ENCODE measurements around the gene SNAPC2. TPM values are rescaled to one million over a fixed set of nuclear protein-coding genes. Genes with fewer than 3 reads are reported as not detected.
"Not testable (repeated sequence)": the region's sequence is repeated elsewhere in the genome, so short reads cannot be mapped to it uniquely, and the experiment has no call there.

SNAPC2 gene
- polyA plus RNA-seq, 4 donors: 12.4 to 17.3 (median 16.4) TPM

DNA sequence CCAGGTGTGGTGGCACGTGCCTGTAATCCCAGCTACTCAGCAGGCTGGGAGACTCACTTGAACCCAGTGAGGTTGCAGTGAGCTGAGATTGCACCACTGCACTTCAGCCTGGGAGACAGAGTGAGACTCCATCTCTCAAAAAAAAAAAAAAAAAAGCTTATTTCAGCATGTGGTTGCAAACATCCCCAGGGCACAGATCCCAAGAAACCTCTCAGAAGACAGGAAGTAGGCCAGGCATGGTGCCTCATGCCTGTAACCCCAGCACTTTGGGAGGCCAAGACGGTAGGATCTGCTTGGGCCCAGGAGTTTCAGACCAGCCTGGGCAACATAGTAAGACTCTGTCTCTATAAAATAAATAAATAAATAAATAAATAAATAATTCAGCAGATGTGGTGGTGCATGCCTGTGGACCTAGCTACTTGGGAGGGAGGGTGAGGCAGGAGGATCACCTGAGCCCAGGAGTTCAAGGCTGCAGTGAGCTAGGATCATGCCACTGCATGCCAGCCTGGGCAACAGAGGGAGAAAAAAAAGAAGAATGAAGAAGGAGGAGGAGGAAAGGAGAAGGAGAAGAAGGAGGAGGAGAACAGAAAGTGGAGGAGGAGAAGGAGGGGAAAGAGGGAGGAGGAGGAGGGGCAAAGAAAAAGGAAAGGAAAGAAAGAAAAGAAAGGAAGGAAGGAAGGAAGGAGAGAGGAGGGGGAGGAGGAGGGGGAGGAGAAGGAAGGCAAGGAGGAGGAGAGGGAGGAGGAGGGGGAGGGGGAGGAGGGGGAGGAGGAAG is 36.2 kb upstream of the SNAPC2 start:
- 79 to 90% (median 88%) methylated on average over 2 of the region's 2 CpGs for WGBS, 3 donors
- Histone ChIP-seq H3K4me3 (ENCODE audit: low read depth in 1 of 3, low read length in 3 of 3) (no peak overlapping the region), H3K27me3 (ENCODE audit: control insufficient read depth in 3 of 3, insufficient read depth in 3 of 3, low read length in 3 of 3) (peaks cover 0 to 16% (median 2%) of the 10 kb centered on the region in 3 donors), H3K9me3 (ENCODE audit: control insufficient read depth in 2 of 2, insufficient read depth in 1 of 2, low read depth in 1 of 2, low read length in 1 of 2) (no peaks in the 10 kb centered on the region), H3K36me3 (ENCODE audit: control insufficient read depth in 3 of 3, insufficient read depth in 2 of 3, low read depth in 1 of 3, low read length in 3 of 3) (no peaks in the 10 kb centered on the region), H3K27ac (ENCODE audit: low read depth in 1 of 3, low read length in 2 of 3) (no peak overlapping the region), H3K4me1 (ENCODE audit: control insufficient read depth in 3 of 3, insufficient read depth in 2 of 3, low read depth in 1 of 3, low read length in 2 of 3) (peaks cover 0 to 8% (median 0%) of the 10 kb centered on the region in 3 donors)
- FAIRE-seq: no peak
- DNase-seq: no peak

- Histone ChIP-seq H3K36me3 (ENCODE audit: control insufficient read depth in 3 of 3, insufficient read depth in 2 of 3, low read depth in 1 of 3, low read length in 3 of 3) (no peaks in the 10 kb centered on the region), H3K27me3 (ENCODE audit: control insufficient read depth in 3 of 3, insufficient read depth in 3 of 3, low read length in 3 of 3) (peaks cover 0 to 19% (median 2%) of the 10 kb centered on the region in 3 donors), H3K9me3 (ENCODE audit: control insufficient read depth in 2 of 2, insufficient read depth in 1 of 2, low read depth in 1 of 2, low read length in 1 of 2) (no peaks in the 10 kb centered on the region), H3K4me3 (ENCODE audit: low read depth in 1 of 3, low read length in 3 of 3) (no peak overlapping the region), H3K27ac (ENCODE audit: low read depth in 1 of 3, low read length in 2 of 3) (no peak overlapping the region), H3K4me1 (ENCODE audit: control insufficient read depth in 3 of 3, insufficient read depth in 2 of 3, low read depth in 1 of 3, low read length in 2 of 3) (peaks cover 0 to 8% (median 0%) of the 10 kb centered on the region in 3 donors)
- DNase-seq: no peak
- WGBS, 3 donors: 68 to 83% (median 76%) methylated on average over 8 of the region's 8 CpGs
- FAIRE-seq: no peak
Measured at GRCh38 chr19:7885818-7886217, 34.3 kb upstream of the SNAPC2 start.

GRCh38 chr19:7887408-7888144 is 32.6 kb upstream of the SNAPC2 start:
- Histone ChIP-seq H3K27me3 (ENCODE audit: control insufficient read depth in 3 of 3, insufficient read depth in 3 of 3, low read length in 3 of 3) (peaks cover 0 to 19% (median 2%) of the 10 kb centered on the region in 3 donors), H3K27ac (ENCODE audit: low read depth in 1 of 3, low read length in 2 of 3) (no peak overlapping the region), H3K4me1 (ENCODE audit: control insufficient read depth in 3 of 3, insufficient read depth in 2 of 3, low read depth in 1 of 3, low read length in 2 of 3) (peaks cover 0 to 8% (median 0%) of the 10 kb centered on the region in 3 donors), H3K36me3 (ENCODE audit: control insufficient read depth in 3 of 3, insufficient read depth in 2 of 3, low read depth in 1 of 3, low read length in 3 of 3) (no peaks in the 10 kb centered on the region), H3K9me3 (ENCODE audit: control insufficient read depth in 2 of 2, insufficient read depth in 1 of 2, low read depth in 1 of 2, low read length in 1 of 2) (no peaks in the 10 kb centered on the region), H3K4me3 (ENCODE audit: low read depth in 1 of 3, low read length in 3 of 3) (no peak overlapping the region)
- 39 to 68% (median 50%) methylated on average over 16 of the region's 16 CpGs for WGBS, 3 donors
- DNase-seq (no peak), FAIRE-seq (no peak)

- H3K27ac ChIP-seq (ENCODE audit: low read depth in 1 of 3, low read length in 2 of 3): no peak within 1 kb of the TSS
- WGBS, 3 donors: 7 to 9% (median 7%) methylated on average over 53 of the region's 53 CpGs
- no peaks in the 10 kb centered on the region for H3K9me3 ChIP-seq (ENCODE audit: control insufficient read depth in 2 of 2, insufficient read depth in 1 of 2, low read depth in 1 of 2, low read length in 1 of 2)
- H3K36me3 ChIP-seq (ENCODE audit: control insufficient read depth in 3 of 3, insufficient read depth in 2 of 3, low read depth in 1 of 3, low read length in 3 of 3): no peaks in the 10 kb centered on the region
- DNase-seq (peak; percentile 72 to 80), FAIRE-seq (no peak)
- peaks cover 0 to 19% (median 2%) of the 10 kb centered on the region in 3 donors for H3K27me3 ChIP-seq (ENCODE audit: control insufficient read depth in 3 of 3, insufficient read depth in 3 of 3, low read length in 3 of 3)
- H3K4me3 ChIP-seq (ENCODE audit: low read depth in 1 of 3, low read length in 3 of 3): peak within 1 kb of the TSS; percentile 26 to 39 (median 28)
- peaks cover 0 to 8% (median 0%) of the 10 kb centered on the region in 3 donors for H3K4me1 ChIP-seq (ENCODE audit: control insufficient read depth in 3 of 3, insufficient read depth in 2 of 3, low read depth in 1 of 3, low read length in 2 of 3)
Measured at GRCh38 chr19:7888145-7888825, 31.9 kb upstream of the SNAPC2 start, which contains the start of gene LRRC8E. Gene LRRC8E (plus strand): TSS chr19:7888510. CDS start chr19:7895604, 7,094 bp downstream.

DNA sequence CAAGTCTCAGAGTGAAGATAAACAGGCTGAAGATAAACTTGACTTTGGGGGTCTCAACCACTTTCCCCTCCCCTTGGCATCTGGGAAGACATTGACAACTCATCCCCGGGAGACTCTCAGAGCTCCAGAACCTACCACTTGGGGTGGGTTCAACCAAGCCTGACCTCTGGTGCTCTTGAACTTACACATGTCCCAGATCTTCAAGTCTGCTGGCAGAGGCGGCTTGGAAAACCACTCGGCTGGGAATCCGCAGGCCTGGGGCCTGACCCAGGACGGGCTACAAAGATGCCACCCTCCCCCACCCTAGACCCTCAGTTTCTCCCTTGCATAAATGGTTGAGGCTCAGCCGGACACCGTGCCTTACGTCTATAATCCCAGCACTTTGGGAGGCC is 31.3 kb upstream of the SNAPC2 start:
- Histone ChIP-seq H3K27me3 (ENCODE audit: control insufficient read depth in 3 of 3, insufficient read depth in 3 of 3, low read length in 3 of 3) (peaks cover 0 to 19% (median 2%) of the 10 kb centered on the region in 3 donors), H3K9me3 (ENCODE audit: control insufficient read depth in 2 of 2, insufficient read depth in 1 of 2, low read depth in 1 of 2, low read length in 1 of 2) (no peaks in the 10 kb centered on the region), H3K4me3 (ENCODE audit: low read depth in 1 of 3, low read length in 3 of 3) (peak overlapping the region; percentile 26 to 39 (median 28)), H3K27ac (ENCODE audit: low read depth in 1 of 3, low read length in 2 of 3) (no peak overlapping the region), H3K36me3 (ENCODE audit: control insufficient read depth in 3 of 3, insufficient read depth in 2 of 3, low read depth in 1 of 3, low read length in 3 of 3) (no peaks in the 10 kb centered on the region), H3K4me1 (ENCODE audit: control insufficient read depth in 3 of 3, insufficient read depth in 2 of 3, low read depth in 1 of 3, low read length in 2 of 3) (peaks cover 0 to 8% (median 0%) of the 10 kb centered on the region in 3 donors)
- DNase-seq: no peak
- WGBS, 3 donors: 73 to 78% (median 74%) methylated on average over 8 of the region's 8 CpGs
- FAIRE-seq: no peak

DNA sequence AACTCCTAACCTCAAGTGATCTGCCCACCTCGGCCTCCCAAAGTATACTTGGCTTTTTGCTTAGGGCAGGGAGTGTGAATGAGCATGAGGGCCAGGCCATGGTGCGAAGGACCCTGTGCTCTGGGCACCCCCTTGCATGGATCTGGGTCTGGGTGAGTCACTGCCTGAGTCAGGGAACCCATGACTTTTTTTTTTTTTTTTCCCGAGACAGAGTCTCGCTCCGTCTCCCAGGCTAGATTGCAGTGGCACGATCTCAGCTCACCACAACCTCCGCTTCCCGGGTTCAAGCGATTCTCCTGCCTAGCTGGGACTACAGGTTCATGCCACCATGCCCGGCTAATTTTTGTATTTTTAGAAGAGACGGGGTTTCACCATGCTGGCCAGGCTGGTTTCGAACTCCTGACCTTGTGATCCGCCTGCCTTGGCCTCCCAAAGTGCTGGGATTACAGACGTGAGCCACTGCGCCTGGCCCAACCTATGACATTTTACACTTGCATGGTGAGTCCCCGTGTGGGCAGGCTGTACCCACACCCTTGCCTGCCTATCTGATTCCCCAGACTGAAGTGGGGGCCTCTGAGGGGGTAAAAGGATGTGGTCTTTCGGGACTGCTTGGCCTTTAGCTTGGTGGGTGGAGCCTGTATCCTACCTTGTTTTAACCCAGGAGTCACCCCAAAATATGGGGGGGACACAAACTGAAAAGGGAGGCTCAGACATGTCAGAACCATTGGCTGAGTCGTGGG is 26.6 kb upstream of the SNAPC2 start:
- not testable (repeated sequence) for DNase-seq, FAIRE-seq
- WGBS, 3 donors: 80 to 83% (median 81%) methylated on average over 17 to 18 of the region's 18 CpGs

GRCh38 chr19:7894612-7895309 is 25.4 kb upstream of the SNAPC2 start:
- no peak overlapping the region for H3K27ac ChIP-seq (ENCODE audit: low read depth in 1 of 3, low read length in 2 of 3)
- FAIRE-seq (no peak), DNase-seq (no peak)
- peaks cover 0 to 2% (median 0%) of the 10 kb centered on the region in 3 donors for H3K36me3 ChIP-seq (ENCODE audit: control insufficient read depth in 3 of 3, insufficient read depth in 2 of 3, low read depth in 1 of 3, low read length in 3 of 3)
- no peaks in the 10 kb centered on the region for H3K27me3 ChIP-seq (ENCODE audit: control insufficient read depth in 3 of 3, insufficient read depth in 3 of 3, low read length in 3 of 3)
- peaks cover 0 to 2% (median 0%) of the 10 kb centered on the region in 3 donors for H3K4me1 ChIP-seq (ENCODE audit: control insufficient read depth in 3 of 3, insufficient read depth in 2 of 3, low read depth in 1 of 3, low read length in 2 of 3)
- 26 to 45% (median 39%) methylated on average over 17 to 18 of the region's 18 CpGs for WGBS, 3 donors
- H3K4me3 ChIP-seq (ENCODE audit: low read depth in 1 of 3, low read length in 3 of 3): no peak overlapping the region
- no peaks in the 10 kb centered on the region for H3K9me3 ChIP-seq (ENCODE audit: control insufficient read depth in 2 of 2, insufficient read depth in 1 of 2, low read depth in 1 of 2, low read length in 1 of 2)

More for the DNA sequence above, 26.6 kb upstream of the SNAPC2 start:
- not testable (repeated sequence) for H3K4me1 ChIP-seq (ENCODE audit: control insufficient read depth in 3 of 3, insufficient read depth in 2 of 3, low read depth in 1 of 3, low read length in 2 of 3); H3K27ac ChIP-seq (ENCODE audit: low read depth in 1 of 3, low read length in 2 of 3); H3K9me3 ChIP-seq (ENCODE audit: control insufficient read depth in 2 of 2, insufficient read depth in 1 of 2, low read depth in 1 of 2, low read length in 1 of 2); H3K4me3 ChIP-seq (ENCODE audit: low read depth in 1 of 3, low read length in 3 of 3); H3K36me3 ChIP-seq (ENCODE audit: control insufficient read depth in 3 of 3, insufficient read depth in 2 of 3, low read depth in 1 of 3, low read length in 3 of 3); H3K27me3 ChIP-seq (ENCODE audit: control insufficient read depth in 3 of 3, insufficient read depth in 3 of 3, low read length in 3 of 3)
